ENCODE measurements around the gene RGS7.

DNA sequence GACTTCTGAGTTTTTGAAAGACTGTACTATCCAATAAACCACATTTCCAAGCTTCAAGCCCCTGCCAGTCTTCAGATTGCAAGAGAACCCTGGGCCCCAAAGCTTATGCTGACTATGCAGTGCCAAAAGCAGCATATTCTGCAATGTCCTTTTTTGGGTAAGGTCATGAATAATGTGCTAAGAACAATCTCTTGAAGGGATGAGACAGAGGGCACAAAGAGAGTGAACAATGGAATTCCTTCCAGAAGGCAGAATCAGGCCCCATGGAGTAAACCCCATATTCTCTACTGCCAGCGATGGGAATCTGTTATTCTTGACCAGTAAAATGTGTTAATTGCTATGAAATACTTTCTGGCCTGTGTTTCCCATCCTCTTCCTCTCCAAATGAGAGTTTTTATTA lies 190.4 kb downstream of the RGS7 start:
- TF ChIP-seq, protein P1, sequence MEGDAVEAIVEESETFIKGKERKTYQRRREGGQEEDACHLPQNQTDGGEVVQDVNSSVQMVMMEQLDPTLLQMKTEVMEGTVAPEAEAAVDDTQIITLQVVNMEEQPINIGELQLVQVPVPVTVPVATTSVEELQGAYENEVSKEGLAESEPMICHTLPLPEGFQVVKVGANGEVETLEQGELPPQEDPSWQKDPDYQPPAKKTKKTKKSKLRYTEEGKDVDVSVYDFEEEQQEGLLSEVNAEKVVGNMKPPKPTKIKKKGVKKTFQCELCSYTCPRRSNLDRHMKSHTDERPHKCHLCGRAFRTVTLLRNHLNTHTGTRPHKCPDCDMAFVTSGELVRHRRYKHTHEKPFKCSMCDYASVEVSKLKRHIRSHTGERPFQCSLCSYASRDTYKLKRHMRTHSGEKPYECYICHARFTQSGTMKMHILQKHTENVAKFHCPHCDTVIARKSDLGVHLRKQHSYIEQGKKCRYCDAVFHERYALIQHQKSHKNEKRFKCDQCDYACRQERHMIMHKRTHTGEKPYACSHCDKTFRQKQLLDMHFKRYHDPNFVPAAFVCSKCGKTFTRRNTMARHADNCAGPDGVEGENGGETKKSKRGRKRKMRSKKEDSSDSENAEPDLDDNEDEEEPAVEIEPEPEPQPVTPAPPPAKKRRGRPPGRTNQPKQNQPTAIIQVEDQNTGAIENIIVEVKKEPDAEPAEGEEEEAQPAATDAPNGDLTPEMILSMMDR (IDR thresholded peaks at IDR 0.05) = no peak
- TF ChIP-seq POLR2A (IDR thresholded peaks at IDR 0.05) = no peak

Measured in body of pancreas (tissue), 4 donors.